MCF 10A (cell line): ENCODE results near the gene CIAO2B. TPM values are rescaled to one million over a fixed set of nuclear protein-coding genes. Genes with fewer than 3 reads are reported as not detected.

ENCODE experiments used
- BruUV-seq: library from RNA; stranded (reverse); fragments of 400-500 nt; replicated peaks from 2 replicates; lab custom pipeline; 2021; lab: Mats Ljungman, UMichigan
- CTCF ChIA-PET: fragments of 300-600 bp; sonication (Branson Sonifier 250); formaldehyde crosslinking; extraction: SDS; loops from one replicate; lab custom pipeline; 2021; ENCODE audit warnings: antibody characterized with exemption, inconsistent platforms; lab: Yijun Ruan, JAX
- POLR2A ChIA-PET: fragments of 300-600, 350-650 bp; sonication (Branson Sonifier 250); formaldehyde crosslinking; extraction: SDS; loops from one replicate; lab custom pipeline; 2020; ENCODE audit warnings: antibody characterized with exemption, inconsistent platforms; lab: Yijun Ruan, JAX
- DNase-seq: peaks from one replicate; pipeline ENCODE4 v3.0.0-alpha.2; 2018; ENCODE audit not compliant: unreplicated experiment
- H3K27ac Mint-ChIP-seq: one replicate; pipeline ENCODE4 v1.8.0; 2022; ENCODE audit warnings: mild to moderate bottlenecking, low read depth, mixed read lengths; ENCODE audit not compliant: unreplicated experiment
- H3K27me3 Mint-ChIP-seq: one replicate; pipeline ENCODE4 v1.8.0; 2022; ENCODE audit warnings: mixed read lengths; ENCODE audit not compliant: insufficient read depth, unreplicated experiment
- H3K36me3 Mint-ChIP-seq: one replicate; pipeline ENCODE4 v1.8.0; 2022; ENCODE audit warnings: mild to moderate bottlenecking, moderate library complexity, mixed read lengths; ENCODE audit not compliant: insufficient read depth, unreplicated experiment
- H3K4me1 Mint-ChIP-seq: one replicate; pipeline ENCODE4 v1.8.0; 2022; ENCODE audit warnings: mixed read lengths; ENCODE audit not compliant: insufficient read depth, unreplicated experiment
- H3K4me3 Mint-ChIP-seq: one replicate; pipeline ENCODE4 v1.8.0; 2022; ENCODE audit warnings: mild to moderate bottlenecking, moderate library complexity, mixed read lengths; ENCODE audit not compliant: unreplicated experiment
- H3K9me3 Mint-ChIP-seq: one replicate; pipeline ENCODE4 v1.8.0; 2022; ENCODE audit warnings: mixed read lengths; ENCODE audit not compliant: unreplicated experiment
- CTCF ChIP-seq: fragments of 200-600 bp; IDR thresholded peaks from one replicate; pipeline ENCODE4 v1.8.0; 2022; ENCODE audit warnings: antibody characterized with exemption, mild to moderate bottlenecking; ENCODE audit not compliant: unreplicated experiment
- intact Hi-C: fragments of 100-400 bp; cut with micrococcal nuclease; formaldehyde crosslinking; loops from 2 replicates; pipeline ENCODE4 v1.14.1; 2022
- total RNA-seq: library from RNA; stranded (reverse); gene quantifications from 2 replicates; pipeline ENCODE4 v1.2.3, GENCODE V29; 2022

The CIAO2B gene
- total RNA-seq, 1 experiment from 2014 or later, result 133 TPM

- no peaks in the 10 kb centered on the region for H3K27me3 Mint-ChIP-seq
- CTCF ChIA-PET, result interaction anchor here (0.7 to 3.1 kb wide), 6 partner anchors 8 to 157 kb away, joined by 3 to 23 read pairs (median 3); no protein-coding TSS in a partner anchor
- BruUV-seq, result no TSS peak
- H3K9me3 Mint-ChIP-seq, result no peaks in the 10 kb centered on the region
- TF ChIP-seq CTCF, result no peak
- peaks cover 6% of the 10 kb centered on the region for H3K4me1 Mint-ChIP-seq
- H3K4me3 Mint-ChIP-seq, result no peak overlapping the region
- POLR2A ChIA-PET, result interaction anchor here (0.6 to 1.7 kb wide), 2 partner anchors 11 to 28 kb away, joined by 3 to 6 read pairs; no protein-coding TSS in a partner anchor
- no peaks in the 10 kb centered on the region for H3K36me3 Mint-ChIP-seq
- DNase-seq, result no peak
- intact Hi-C loops, result no loop called here
- H3K27ac Mint-ChIP-seq, result no peak overlapping the region
Observed at GRCh38 chr16:66917741-66918140, 16.5 kb downstream of the CIAO2B start.

DNA sequence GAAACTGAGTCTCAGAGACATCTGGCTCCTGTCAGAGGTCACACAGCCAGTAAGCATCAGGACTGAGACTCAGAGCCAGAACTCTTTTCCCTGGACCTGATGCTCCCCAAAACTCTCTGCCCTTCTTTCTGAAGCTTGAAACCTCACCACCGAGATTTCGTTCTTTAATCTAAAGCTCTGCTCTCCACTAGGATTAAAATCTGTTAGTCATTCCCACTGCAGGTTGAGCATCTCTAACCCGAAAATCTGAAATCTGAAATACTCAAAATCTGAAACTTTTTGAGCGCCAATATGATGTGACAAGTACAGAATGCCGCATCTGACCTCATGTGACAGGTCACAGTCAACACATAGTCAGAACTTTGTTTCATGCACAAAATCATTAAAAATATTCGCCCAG is 17.7 kb downstream of the CIAO2B start:
- ChIA-PET CTCF (interaction anchor here (1.9 kb wide), 1 partner anchor 21 kb away, joined by 7 read pairs; no protein-coding TSS in a partner anchor), POLR2A (no interaction called here)
- Mint-ChIP-seq H3K4me1 (peaks cover 12% of the 10 kb centered on the region), H3K27ac (no peak overlapping the region), H3K4me3 (no peak overlapping the region), H3K27me3 (no peaks in the 10 kb centered on the region), H3K9me3 (no peaks in the 10 kb centered on the region), H3K36me3 (no peaks in the 10 kb centered on the region)
- intact Hi-C loops, result no loop called here
- DNase-seq, result no peak
- BruUV-seq, result no TSS peak
- no peak for TF ChIP-seq CTCF

GRCh38 chr16:66915041-66915440 is 19.2 kb downstream of the CIAO2B start:
- Mint-ChIP-seq H3K27me3 (no peaks in the 10 kb centered on the region), H3K9me3 (no peaks in the 10 kb centered on the region), H3K4me3 (no peak overlapping the region), H3K27ac (no peak overlapping the region), H3K36me3 (no peaks in the 10 kb centered on the region), H3K4me1 (peaks cover 20% of the 10 kb centered on the region)
- ChIA-PET CTCF (interaction anchor here (1.0 kb wide), 1 partner anchor 20 kb away, joined by 4 read pairs; no protein-coding TSS in a partner anchor), POLR2A (interaction anchor here (2.3 kb wide), 1 partner anchor 13 kb away, joined by 7 read pairs; no protein-coding TSS in a partner anchor)
- intact Hi-C loops, result no loop called here
- no TSS peak for BruUV-seq
- no peak for TF ChIP-seq CTCF
- no peak for DNase-seq

GRCh38 chr16:66914541-66914940 is 19.7 kb downstream of the CIAO2B start:
- H3K27me3 Mint-ChIP-seq, result no peaks in the 10 kb centered on the region
- CTCF ChIA-PET, result interaction anchor here (1.0 kb wide), 1 partner anchor 20 kb away, joined by 4 read pairs; no protein-coding TSS in a partner anchor
- TF ChIP-seq CTCF, result no peak
- no peak for DNase-seq
- no peaks in the 10 kb centered on the region for H3K9me3 Mint-ChIP-seq
- no TSS peak for BruUV-seq
- no peaks in the 10 kb centered on the region for H3K36me3 Mint-ChIP-seq
- no peak overlapping the region for H3K27ac Mint-ChIP-seq
- H3K4me1 Mint-ChIP-seq, result peaks cover 20% of the 10 kb centered on the region
- intact Hi-C loops, result no loop called here
- POLR2A ChIA-PET, result interaction anchor here (2.3 kb wide), 1 partner anchor 13 kb away, joined by 7 read pairs; no protein-coding TSS in a partner anchor
- no peak overlapping the region for H3K4me3 Mint-ChIP-seq
